LoVo (cell line): ENCODE data around the gene AATK.

Experiments used
- DNase-seq: peaks from one replicate; pipeline ENCODE4 v3.0.0-alpha.2; 2016; ENCODE audit warnings: low spot score

AATK gene

GRCh38 chr17:81180836-81181810 lies 15.1 kb upstream of the AATK start:
- no peak for DNase-seq

DNA sequence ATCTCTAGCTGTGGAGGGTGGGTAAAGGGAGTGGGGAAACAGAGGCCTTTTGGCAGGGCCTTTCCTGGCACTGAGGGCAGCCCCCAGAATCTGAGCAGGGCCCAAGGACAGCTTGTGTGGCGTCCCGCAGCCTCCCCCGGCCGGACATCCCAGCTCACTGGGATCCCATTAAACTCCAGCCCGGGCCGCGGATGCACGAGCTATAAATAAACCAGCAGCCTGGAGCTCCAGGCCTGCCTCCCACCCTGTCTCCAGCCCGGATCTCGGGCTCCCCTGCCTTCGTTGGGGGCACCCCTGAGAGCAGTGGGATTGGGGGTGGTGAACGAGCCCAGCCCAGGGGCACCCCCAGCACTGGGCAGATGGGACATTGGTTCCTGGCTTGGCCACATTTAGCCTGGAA lies 13.8 kb upstream of the AATK start:
- DNase-seq, result no peak

- no peak for DNase-seq
These were observed 13.2 kb upstream of the AATK start for GRCh38 chr17:81179220-81179619.

- DNase-seq, result no peak
These were observed 12.4 kb upstream of the AATK start for GRCh38 chr17:81178136-81179091.

DNA sequence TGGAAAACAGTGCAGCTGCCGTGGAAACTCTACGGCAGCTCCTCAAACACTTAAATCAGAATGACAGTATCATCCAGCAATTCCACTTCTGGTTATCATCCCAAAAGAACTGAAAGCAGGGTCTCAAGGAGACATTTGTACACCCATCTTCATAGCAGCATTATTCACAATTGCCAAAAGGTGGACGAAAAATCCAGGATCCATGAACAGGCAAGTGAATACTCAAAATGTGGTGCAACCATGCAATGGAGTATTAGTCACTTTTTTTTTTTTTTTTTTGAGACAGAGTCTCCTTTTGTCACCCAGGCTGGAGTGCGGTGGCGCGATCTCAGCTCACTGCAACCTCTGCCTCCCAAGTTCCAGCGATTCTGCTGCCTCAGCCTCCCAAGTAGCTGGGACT lies 10.6 kb upstream of the AATK start:
- DNase-seq, result no peak

- DNase-seq, result no peak
These were observed 7.7 kb upstream of the AATK start for GRCh38 chr17:81173762-81174155.

DNA sequence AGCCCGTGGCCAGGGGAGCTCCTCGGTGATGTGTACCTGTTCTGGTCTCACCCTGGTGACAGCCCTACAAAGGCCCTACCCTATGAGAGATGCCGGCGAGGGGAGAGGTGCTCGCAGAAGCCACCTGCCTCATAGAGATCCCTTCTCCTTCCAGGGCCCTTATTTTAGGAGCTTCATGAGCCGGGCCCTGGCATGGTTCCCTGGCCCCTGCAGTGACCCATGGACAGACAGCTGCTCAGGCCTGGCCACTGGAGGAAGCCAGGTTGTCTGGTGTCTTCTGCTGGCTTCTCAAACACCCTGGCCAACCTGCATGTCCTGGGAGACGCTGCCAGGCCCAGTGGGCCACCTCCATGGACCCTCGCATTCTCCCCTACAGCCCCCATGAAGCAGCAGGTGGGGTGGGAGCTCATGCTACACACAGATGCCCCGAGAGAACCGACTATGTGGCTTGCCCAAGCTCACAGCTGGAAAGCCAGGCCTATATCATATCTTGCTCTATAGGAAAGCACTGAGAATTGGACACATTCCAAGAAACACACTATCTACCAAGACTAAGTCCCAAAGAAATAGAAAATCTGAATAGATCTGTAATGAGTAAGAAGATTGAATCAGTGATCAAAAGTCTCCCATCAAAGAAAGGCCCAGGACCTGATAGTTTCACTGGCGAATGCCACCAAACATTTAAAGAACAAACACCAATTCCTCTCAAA lies 7.2 kb upstream of the AATK start:
- DNase-seq, result no peak

GRCh38 chr17:81171941-81172340 lies 5.9 kb upstream of the AATK start:
- no peak for DNase-seq

DNA sequence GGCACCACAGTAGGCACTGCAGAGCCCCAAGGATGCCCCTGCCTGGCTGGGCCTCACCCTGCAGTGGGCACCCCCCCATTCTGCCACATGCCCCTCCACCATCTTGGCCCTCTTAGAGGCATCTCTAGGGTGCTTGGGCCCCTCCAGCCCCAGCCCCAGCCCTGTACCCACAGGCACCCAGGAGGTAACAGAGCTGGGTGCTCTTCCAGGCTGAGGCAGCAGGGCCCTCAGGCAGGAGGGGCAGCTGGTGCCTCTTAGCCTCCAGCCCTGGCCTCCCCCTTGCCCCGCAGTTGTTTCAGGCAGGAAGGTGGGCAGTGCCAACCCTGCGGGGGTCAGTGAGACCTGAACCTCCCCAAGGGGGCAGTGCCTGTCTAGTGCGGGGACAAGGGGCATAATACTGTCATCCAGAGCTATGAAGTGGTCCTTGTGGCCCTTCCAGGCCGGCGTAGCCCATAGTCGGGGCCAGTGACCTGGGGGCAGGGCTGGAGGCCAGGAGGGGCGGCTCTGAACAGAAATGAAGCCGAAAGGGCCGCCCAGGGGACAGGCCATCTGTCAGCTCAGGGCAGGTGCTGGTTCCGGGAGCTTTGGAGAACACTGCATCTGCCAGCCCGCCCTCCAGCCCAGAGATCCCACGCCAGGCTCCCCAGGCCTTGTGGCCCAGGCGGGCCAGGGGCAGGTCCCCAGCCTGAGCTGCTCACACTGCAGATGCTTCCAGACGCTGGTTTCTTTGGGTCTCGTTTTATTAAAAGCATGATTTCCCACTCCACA lies 4.9 kb upstream of the AATK start:
- no peak for DNase-seq

GRCh38 chr17:81169870-81170309 lies 3.9 kb upstream of the AATK start:
- no peak for DNase-seq

GRCh38 chr17:81167638-81168037 lies 1.6 kb upstream of the AATK start:
- no peak for DNase-seq

- no peak for DNase-seq
These were observed 1.1 kb upstream of the AATK start for GRCh38 chr17:81167194-81167524.

DNA sequence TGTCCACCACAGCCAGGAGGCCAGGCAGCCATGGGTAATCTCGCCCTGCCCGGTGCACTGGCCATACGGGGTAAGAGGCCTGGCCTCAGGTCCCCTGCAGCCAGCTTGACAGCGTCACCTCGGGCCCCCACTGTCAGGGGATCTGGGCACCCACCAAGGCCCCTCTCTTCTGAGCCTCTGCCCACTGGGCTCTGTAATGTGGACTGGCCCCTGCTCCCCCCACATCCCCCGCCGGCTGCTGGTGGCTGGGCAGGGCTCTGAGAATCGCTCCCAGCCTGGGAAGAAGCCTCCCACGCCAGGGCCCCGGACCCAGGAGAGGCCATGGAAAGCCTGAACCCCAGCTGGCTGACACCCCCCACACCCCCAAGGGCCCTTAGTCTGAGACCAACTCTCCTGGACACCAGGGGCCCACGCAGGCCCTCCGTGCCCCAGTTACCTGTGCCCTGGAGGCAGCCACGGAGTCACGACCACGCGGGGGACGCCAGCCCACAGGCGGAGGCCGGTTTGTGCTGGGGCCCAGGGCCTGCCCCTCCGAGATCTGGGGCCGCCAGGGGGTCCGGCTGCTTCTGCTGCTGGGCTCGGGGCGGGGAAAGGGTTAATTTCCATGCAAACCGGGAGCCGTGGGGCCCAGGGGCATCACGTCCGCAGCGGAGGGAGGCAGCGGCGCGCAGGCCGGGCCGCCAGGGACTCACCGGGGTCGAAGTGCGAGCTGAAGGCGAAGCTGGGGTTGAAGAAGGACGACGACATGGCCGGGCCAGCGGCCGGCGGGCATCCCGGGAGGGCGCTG lies 582 bp downstream of the AATK start, which contains the start of gene PVALEF:
PVALEF (plus strand) TSS at position 262 of the 787 bp plus-strand sequence. CDS start 15,720 bp downstream, outside the sequence.
- DNase-seq, result no peak

DNA sequence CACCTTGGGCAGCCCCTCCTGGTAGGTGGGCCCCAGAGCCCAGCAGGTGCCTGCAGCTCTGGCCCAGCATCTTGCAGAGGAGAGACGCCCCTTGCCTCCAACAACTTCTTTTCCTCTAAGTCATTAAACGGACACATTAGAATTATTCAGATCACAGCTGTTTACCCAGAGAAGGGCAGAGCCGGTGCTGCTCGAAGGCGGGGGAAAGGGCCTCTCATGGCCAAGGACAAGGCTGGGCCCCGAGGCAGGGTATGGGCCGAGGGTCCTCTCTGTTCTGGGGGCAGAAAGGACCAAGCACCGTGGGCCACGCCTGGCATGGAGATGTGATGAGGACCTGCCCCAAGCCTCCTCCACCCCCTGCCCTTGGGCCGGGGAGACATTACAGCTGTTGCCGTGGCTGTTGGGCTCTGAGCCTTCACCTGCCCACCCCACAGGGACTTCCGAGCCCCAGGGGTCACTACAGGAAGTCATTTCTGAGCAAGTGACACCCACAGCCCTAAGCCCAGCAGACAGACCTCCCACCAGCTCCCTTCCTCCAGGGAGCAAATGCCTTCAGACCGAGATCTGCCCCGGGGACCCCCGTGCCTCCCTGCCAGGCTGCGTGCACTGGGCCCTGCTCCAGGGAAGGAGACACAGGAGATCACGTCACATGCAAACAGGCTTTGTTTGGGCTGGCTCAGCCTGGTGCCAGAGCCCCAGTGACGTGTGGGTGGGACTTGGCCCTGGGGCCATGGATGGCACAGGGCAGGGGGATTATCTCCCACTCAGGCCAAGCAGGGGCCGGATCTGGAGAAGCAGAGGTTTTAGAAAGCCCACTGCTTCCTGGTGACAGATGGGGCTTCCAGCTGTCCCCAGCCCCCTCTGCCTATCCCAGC lies 1.4 kb downstream of the AATK start:
- no peak for DNase-seq

GRCh38 chr17:81163703-81164370 lies 2.2 kb downstream of the AATK start:
- no peak for DNase-seq

- no peak for DNase-seq
These were observed 2.8 kb downstream of the AATK start for GRCh38 chr17:81163051-81163695.

DNA sequence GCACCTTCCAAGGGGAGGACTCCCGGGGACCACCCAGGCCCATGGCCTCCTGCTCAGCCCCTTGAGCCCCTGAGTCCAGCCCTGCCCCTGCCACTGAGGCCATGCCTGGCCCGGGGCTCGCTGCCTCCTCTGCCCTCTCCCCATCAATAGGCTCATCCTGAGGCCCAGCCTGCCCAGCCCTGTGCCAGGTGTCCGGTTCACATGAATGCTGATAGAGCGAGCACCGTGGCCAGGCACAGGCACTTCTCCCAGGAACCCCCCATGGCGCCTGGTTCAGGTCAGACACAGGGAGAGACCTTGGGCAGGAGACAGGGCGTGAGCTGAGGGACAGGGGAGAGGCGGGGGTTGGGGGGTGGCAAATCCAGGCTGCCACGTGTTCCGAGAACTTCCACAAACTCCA lies 3.5 kb downstream of the AATK start:
- DNase-seq, result no peak

DNA sequence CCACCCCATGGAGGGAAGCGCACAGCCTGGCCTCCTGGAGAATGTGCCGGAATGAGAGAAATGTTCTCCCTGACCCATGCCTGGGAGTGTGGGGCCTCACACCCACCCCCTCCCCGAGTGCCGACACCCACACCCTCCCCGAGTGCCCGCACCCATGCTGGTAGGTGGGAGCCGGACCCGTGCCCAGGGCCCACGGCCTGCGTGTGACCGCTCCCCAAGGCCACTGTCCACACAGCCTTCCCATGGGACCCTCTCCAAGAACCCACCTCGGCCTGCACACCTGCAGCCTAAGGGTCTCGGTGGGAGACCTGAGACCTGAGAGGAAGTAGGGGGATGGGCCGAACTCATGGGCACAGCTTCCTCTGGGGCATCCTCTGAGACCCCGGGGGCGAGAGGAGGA lies 4.0 kb downstream of the AATK start:
- DNase-seq, result no peak
